ENCODE data around the gene ARL15.

Gene ARL15

GRCh38 chr5:54171645-54172384 lies 138.6 kb downstream of the ARL15 start:
- H3K4me3 ChIP-seq (ENCODE audit: low read depth, low read length), result no peak overlapping the region
- no peak for DNase-seq (ENCODE audit: low read depth)
- TF ChIP-seq CTCF (IDR thresholded peaks at IDR 0.05; ENCODE audit: low read depth, low read length, missing control alignments), result no peak

- no peak for DNase-seq (ENCODE audit: low read depth)
- TF ChIP-seq CTCF (IDR thresholded peaks at IDR 0.05; ENCODE audit: low read depth, low read length, missing control alignments), result no peak
- no peak overlapping the region for H3K4me3 ChIP-seq (ENCODE audit: low read depth, low read length)
These were observed 144.7 kb downstream of the ARL15 start for GRCh38 chr5:54165687-54166086.

GRCh38 chr5:54162184-54162583 lies 148.2 kb downstream of the ARL15 start:
- TF ChIP-seq CTCF (IDR thresholded peaks at IDR 0.05; ENCODE audit: low read depth, low read length, missing control alignments), result no peak
- H3K4me3 ChIP-seq (ENCODE audit: low read depth, low read length), result no peak overlapping the region
- DNase-seq (ENCODE audit: low read depth), result no peak

GRCh38 chr5:54160329-54160728 lies 150.0 kb downstream of the ARL15 start:
- no peak overlapping the region for H3K4me3 ChIP-seq (ENCODE audit: low read depth, low read length)
- TF ChIP-seq CTCF (IDR thresholded peaks at IDR 0.05; ENCODE audit: low read depth, low read length, missing control alignments), result no peak
- no peak for DNase-seq (ENCODE audit: low read depth)

GRCh38 chr5:54159893-54160195 lies 150.5 kb downstream of the ARL15 start:
- DNase-seq (ENCODE audit: low read depth), result no peak
- TF ChIP-seq CTCF (IDR thresholded peaks at IDR 0.05; ENCODE audit: low read depth, low read length, missing control alignments), result no peak

GRCh38 chr5:54159153-54159892 lies 151.1 kb downstream of the ARL15 start:
- no peak for TF ChIP-seq CTCF (IDR thresholded peaks at IDR 0.05; ENCODE audit: low read depth, low read length, missing control alignments)
- H3K4me3 ChIP-seq (ENCODE audit: low read depth, low read length), result no peak overlapping the region
- no peak for DNase-seq (ENCODE audit: low read depth)

More at GRCh38 chr5:54159893-54160195, 150.5 kb downstream of the ARL15 start:
- no peak overlapping the region for H3K4me3 ChIP-seq (ENCODE audit: low read depth, low read length)
